SU-DHL-6 (cell line): Measurements from ENCODE around the gene HINFP.

Experiments used
- CTCF ChIP-seq: fragments of 200-600 bp; sonication (generic); IDR thresholded peaks from one replicate; pipeline ENCODE4 v1.5.1; 2017; ENCODE audit warnings: antibody characterized with exemption, mild to moderate bottlenecking, low read length, moderate library complexity; ENCODE audit not compliant: insufficient read depth, poor library complexity, severe bottlenecking
- EZH2phosphoT487 ChIP-seq: fragments of 200-600 bp; sonication (generic), shearing (Covaris generic); conservative IDR thresholded peaks from 2 replicates; pipeline ENCODE4 v1.6.1; 2018; ENCODE audit warnings: mild to moderate bottlenecking, antibody characterized with exemption, low read length, moderate library complexity, mixed read lengths

- TF ChIP-seq CTCF = no peak
- no peak for TF ChIP-seq EZH2phosphoT487
Measured at GRCh38 chr11:119179342-119179741, 58.0 kb downstream of the HINFP start.
